HepG2 (cell line): ENCODE results near the gene ZMAT2. TPM values are rescaled to one million over a fixed set of nuclear protein-coding genes. Genes with fewer than 3 reads are reported as not detected.
A peak's percentile ranks its signal among the peaks of the same experiment; 100 is the strongest.

Experiments used
- ATAC-seq: fragments of 200-7000 bp; cut with Tn5 transposase; 3 replicates; pipeline ENCODE4 v1.9.1; 2020; ENCODE audit warnings: mild to moderate bottlenecking, moderate library complexity
- BruUV-seq: library from RNA; stranded (reverse); fragments of 400-500 nt; replicated peaks from 2 replicates; lab custom pipeline; 2021; lab: Mats Ljungman, UMichigan
- CTCF ChIA-PET: fragments of 300-600 bp; formaldehyde crosslinking; extraction: SDS; loops from one replicate; lab custom pipeline; 2021; ENCODE audit warnings: low total read pairs, inconsistent platforms, low intra/inter-chr PET ratio; lab: Yijun Ruan, JAX
- POLR2A ChIA-PET: fragments of 350-600 bp; sonication (Branson Sonifier 250); formaldehyde crosslinking; loops from one replicate; lab custom pipeline; 2020; ENCODE audit warnings: antibody characterized with exemption, inconsistent platforms; lab: Yijun Ruan, JAX
- DNase-seq: peaks from one replicate; pipeline ENCODE4 v3.0.0-alpha.2; 2015; ENCODE audit warnings: low spot score
- FAIRE-seq: peaks from 3 replicates; lab custom pipeline; 2011; peaks lifted over from hg19 to GRCh38; lab: Jason Lieb, UNC
- H2AFZ ChIP-seq: one replicate; pipeline ENCODE4 v1.6.1; 2011; ENCODE audit warnings: low read length, inconsistent platforms
- H3K27ac ChIP-seq: fragments of 300-600 bp; 3 replicates; pipeline ENCODE4 v1.8.0; 2011; ENCODE audit warnings: mixed run types, mild to moderate bottlenecking, mixed read lengths, low read length, inconsistent platforms; ENCODE audit not compliant: insufficient read depth; ENCODE audit errors: extremely low read length
- H3K27me3 ChIP-seq, 2 experiments: fragments of 200-600 bp in 1 of 2; 2 replicates in 1 of 2; 3 replicates in 1 of 2; pipeline versions ENCODE4 v1.6.0 to v1.8.0; 2011; ENCODE audit warnings: low read length in 2 of 2, mild to moderate bottlenecking in 2 of 2, moderate library complexity in 2 of 2, inconsistent platforms in 1 of 2; ENCODE audit not compliant: insufficient read depth in 2 of 2, control insufficient read depth in 1 of 2
- H3K36me3 ChIP-seq, 2 experiments: fragments of 200-600 bp in 1 of 2; replicated peaks in 1 of 2; 2 replicates in 1 of 2; 3 replicates in 1 of 2; pipeline versions ENCODE4 v1.5.1 to v1.8.0; 2011; ENCODE audit warnings: low read length in 2 of 2, inconsistent platforms in 1 of 2; ENCODE audit not compliant: insufficient read depth in 2 of 2, control insufficient read depth in 1 of 2
- H3K4me1 ChIP-seq: 2 replicates; pipeline ENCODE4 v1.5.1; 2012; ENCODE audit warnings: low read length, inconsistent platforms; ENCODE audit not compliant: insufficient read depth
- H3K4me2 ChIP-seq: 2 replicates; pipeline ENCODE4 v1.6.0; 2011; ENCODE audit warnings: low read depth, low read length, inconsistent platforms
- H3K4me3 ChIP-seq, 3 experiments: fragments of 200-600 bp in 1 of 3; sonication (generic), shearing (Covaris generic) in 1 of 3; replicated peaks in 1 of 3; 2 replicates each; pipeline ENCODE4 v1.5.1; 2011 to 2016; ENCODE audit warnings: low read length in 3 of 3, inconsistent platforms in 2 of 3, low read depth in 2 of 3, mild to moderate bottlenecking in 2 of 3, control low read depth in 1 of 3, mixed read lengths in 1 of 3; ENCODE audit not compliant: insufficient read depth in 1 of 3
- H3K79me2 ChIP-seq: one replicate; pipeline ENCODE4 v1.6.1; 2011; ENCODE audit warnings: low read length, inconsistent platforms; ENCODE audit not compliant: insufficient read depth
- H3K9ac ChIP-seq: 2 replicates; pipeline ENCODE4 v1.6.0; 2011; ENCODE audit warnings: mild to moderate bottlenecking, low read depth, low read length, inconsistent platforms; ENCODE audit not compliant: insufficient read depth
- H3K9me3 ChIP-seq: 2 replicates; pipeline ENCODE4 v1.5.1; 2012; ENCODE audit warnings: mild to moderate bottlenecking, low read length
- H4K20me1 ChIP-seq: 2 replicates; pipeline ENCODE4 v1.6.0; 2011; ENCODE audit warnings: inconsistent platforms, mild to moderate bottlenecking, low read length, moderate library complexity; ENCODE audit not compliant: insufficient read depth
- MAZ ChIP-seq, 2 experiments: sonication (generic) in 1 of 2; formaldehyde crosslinking in 1 of 2; IDR thresholded peaks; 2 replicates each; pipeline versions ENCODE4 v1.5.0 to v1.6.1; 2012 to 2020; ENCODE audit warnings: low read depth in 2 of 2, mild to moderate bottlenecking in 2 of 2, borderline replicate concordance in 1 of 2, improper control_type of control experiment in 1 of 2, low read length in 1 of 2, missing genetic modification reagents in 1 of 2, moderate library complexity in 1 of 2
- NFKBIZ ChIP-seq: IDR thresholded peaks from 2 replicates; pipeline ENCODE4 v1.6.1; 2018; ENCODE audit warnings: missing genetic modification reagents, missing compliant biosample characterization
- TFAP4 ChIP-seq: sonication (generic); IDR thresholded peaks from 2 replicates; pipeline ENCODE4 v1.6.1; 2016; ENCODE audit warnings: low read depth, borderline replicate concordance
- ZNF24 ChIP-seq: fragments of 450-650 bp; IDR thresholded peaks from 2 replicates; pipeline ENCODE4 v1.6.1; 2017; ENCODE audit warnings: antibody characterized with exemption, mild to moderate bottlenecking
- ZNF333 ChIP-seq: sonication (generic); formaldehyde crosslinking; IDR thresholded peaks from 2 replicates; pipeline ENCODE4 v1.4.0; 2020; ENCODE audit warnings: mild to moderate bottlenecking, missing genetic modification reagents, borderline replicate concordance
- WGBS: methylation state at CpG from one replicate; pipeline ENCODE4 v1.1.6; 2017; ENCODE audit warnings: low lambda C conversion rate; 5-methylcytosine and 5-hydroxymethylcytosine counted together
- in situ Hi-C: cut with HindIII; loops from 2 replicates; pipeline ENCODE4 v1.10.0; 2017; ENCODE audit warnings: low pct_unique_long_range_greater_than_20kb; ENCODE audit not compliant: extremely low pct_ligation_motif_present
- intact Hi-C: fragments of 100-400 bp; cut with micrococcal nuclease; formaldehyde crosslinking; loops from one replicate; pipeline ENCODE4 v1.10.0; 2022; ENCODE audit not compliant: unreplicated experiment
- polyA plus RNA-seq, 8 experiments: library from polyadenylated mRNA; depleted of rRNA in 3 of 8; stranded (reverse) in 7 of 8; unstranded in 1 of 8; fragments of >200 nt; fragmentation: Illumina TruSeq in 4 of 8; extraction: Trizol in 4 of 8; gene quantifications; 2 replicates each; pipeline versions ENCODE4 v1.2.1 to v1.2.3, GENCODE V29; 2011 to 2016; ENCODE audit warnings: low read depth in 4 of 8, missing spikeins in 1 of 8, mixed read lengths in 1 of 8; ENCODE audit not compliant: insufficient read depth in 1 of 8
- total RNA-seq, 5 experiments: library from RNA; depleted of rRNA; stranded (reverse); fragments of >200 nt; fragmentation: Illumina TruSeq; extraction: Trizol; gene quantifications; 2 replicates each; pipeline ENCODE4 v1.2.3, GENCODE V29; 2016; ENCODE audit warnings: low read depth in 1 of 5

Gene ZMAT2
- total and polyA plus RNA-seq, 2 of the 13 experiments (the other 11 are each of a cell fraction or from before 2014, with no cell fraction given): 35.4 to 92.8 TPM

- Histone ChIP-seq H4K20me1 (no peaks in the 10 kb centered on the region), H3K27me3 (no peaks in the 10 kb centered on the region; a peak in 1 of 5 replicates), H3K4me3 (peak overlapping the region; percentile 82 to 98 (median 87)), H2AFZ (peak overlapping the region; percentile 59), H3K9me3 (no peaks in the 10 kb centered on the region), H3K36me3 (peaks cover 6 to 26% of the 10 kb centered on the region in 2 experiments), H3K27ac (peak overlapping the region; percentile 84), H3K79me2 (peaks cover 34% of the 10 kb centered on the region), H3K4me2 (peak overlapping the region; percentile 89), H3K9ac (peak overlapping the region; percentile 86), H3K4me1 (peaks cover 28% of the 10 kb centered on the region)
- DNase-seq (no peak), ATAC-seq (peak; percentile 52), FAIRE-seq (no peak)
- intact Hi-C loops: loop anchor here (2.0 kb wide), 3 partner anchors 28 to 52 kb away; partner anchors contain the start of genes IK, NDUFA2 and TMCO6
- 35% methylated on average over 8 of the region's 8 CpGs for WGBS
- TSS peak; percentile 74 for BruUV-seq
- POLR2A ChIA-PET: interaction anchor here (0.8 to 2.2 kb wide), 22 partner anchors 9 to 289 kb away, joined by 3 to 44 read pairs (median 8); partner anchors contain the start of genes ANKHD1, EIF4EBP3, IK and NDUFA2
- CTCF ChIA-PET: no interaction called here
- in situ Hi-C loops: no loop called here
- 0 out of 2 replicates have a peak, but pooled peaks have one; percentile 4 for TF ChIP-seq NFKBIZ (CRISPR knock-in tag)
- TF ChIP-seq MAZ (IDR thresholded peaks at IDR 0.05; ENCODE audit: borderline replicate concordance, low read depth, low read length): no peak
- 0 out of 2 replicates have a peak, but pooled peaks have one; percentile 0 for TF ChIP-seq MAZ (CRISPR knock-in tag; IDR thresholded peaks at IDR 0.05; ENCODE audit: low read depth)
- TF ChIP-seq ZNF24: no peak
- TF ChIP-seq TFAP4: 0 out of 2 replicates have a peak, but pooled peaks have one; percentile 4
- TF ChIP-seq ZNF333 (CRISPR knock-in tag): 0 out of 2 replicates have a peak, but pooled peaks have one; percentile 5
These were observed 9.8 kb upstream of the ZMAT2 start for GRCh38 chr5:140690376-140690932.
